ENCODE measurements around the gene STARD3.

GRCh38 chr17:39677542-39678339, 40.8 kb downstream of the STARD3 start:
- TF ChIP-seq POLR2A (IDR thresholded peaks at IDR 0.05; ENCODE audit: low read depth, low read length) = no peak
- TF ChIP-seq TAF1 (IDR thresholded peaks at IDR 0.05; ENCODE audit: borderline replicate concordance, low read depth, low read length) = no peak

Data from GM12892 (cell line).